Thoracic aorta (tissue), 2 donors: ENCODE data around the gene TMEM98. TPM values are rescaled to one million over a fixed set of nuclear protein-coding genes. Genes with fewer than 3 reads are reported as not detected.
"Not testable (repeated sequence)": the region's sequence is repeated elsewhere in the genome, so short reads cannot be mapped to it uniquely, and the experiment has no call there.

Experiments
- ATAC-seq: fragments of 150-250 bp; one replicate; pipeline ENCODE4 v1.8.0; 2017; ENCODE audit warnings: low read depth; ENCODE audit not compliant: insufficient number of reproducible peaks, low FRiP score
- DNase-seq: peaks from one replicate; pipeline ENCODE4 v3.0.0-alpha.2; 2020; ENCODE audit warnings: low spot score
- H3K27ac ChIP-seq, 2 donors: fragments of 200-600 bp; sonication (generic); 1 replicate in 1 of 2; 2 replicates in 1 of 2; pipeline ENCODE4 v1.5.1; 2016; ENCODE audit warnings: mild to moderate bottlenecking in 2 of 2, moderate library complexity in 2 of 2
- H3K27me3 ChIP-seq: fragments of 200-600 bp; sonication (generic); replicated peaks from 2 replicates; pipeline ENCODE4 v1.6.0; 2016; ENCODE audit warnings: mild to moderate bottlenecking; ENCODE audit not compliant: insufficient read depth
- H3K36me3 ChIP-seq: fragments of 200-600 bp; sonication (generic); one replicate; pipeline ENCODE4 v1.5.1; 2016
- H3K4me1 ChIP-seq, 2 donors: fragments of 200-600 bp; sonication (generic); 1 replicate in 1 of 2; 2 replicates in 1 of 2; pipeline versions ENCODE4 v1.5.1 to v1.6.0; 2016; ENCODE audit warnings: low read depth in 2 of 2, mild to moderate bottlenecking in 1 of 2; ENCODE audit not compliant: control insufficient read depth in 1 of 2
- H3K4me3 ChIP-seq: fragments of 200-600 bp; sonication (generic); 2 replicates; pipeline ENCODE4 v1.5.1; 2016; ENCODE audit warnings: mild to moderate bottlenecking
- H3K9me3 ChIP-seq: fragments of 200-600 bp; sonication (generic); 2 replicates; pipeline ENCODE4 v1.5.1; 2016
- CTCF ChIP-seq: fragments of 200-600 bp; sonication (generic); IDR thresholded peaks from one replicate; pipeline ENCODE4 v1.5.1; 2019; ENCODE audit warnings: antibody characterized with exemption
- total RNA-seq, 2 donors: library from RNA; depleted of rRNA; stranded (reverse); fragments of >200 nt; gene quantifications; one replicate each; pipeline versions ENCODE4 v1.1.0 to v1.2.3, GENCODE V29; 2016

Gene TMEM98
- total RNA-seq, 2 donors from 2014 or later: 85.3 to 87.1 TPM

- Histone ChIP-seq H3K27ac (no peak overlapping the region), H3K36me3 (no peaks in the 10 kb centered on the region), H3K9me3 (no peaks in the 10 kb centered on the region), H3K27me3 (no peaks in the 10 kb centered on the region), H3K4me3 (no peak overlapping the region), H3K4me1 (no peaks in the 10 kb centered on the region)
- TF ChIP-seq CTCF: no peak
- DNase-seq (no peak), ATAC-seq (no peak)
Measured at GRCh38 chr17:32971171-32971570, 43.2 kb downstream of the TMEM98 start.

GRCh38 chr17:32976131-32976530, 48.2 kb downstream of the TMEM98 start:
- Histone ChIP-seq H3K4me3 (no peak overlapping the region), H3K4me1 (no peaks in the 10 kb centered on the region), H3K27ac (no peak overlapping the region), H3K36me3 (no peaks in the 10 kb centered on the region), H3K9me3 (no peaks in the 10 kb centered on the region), H3K27me3 (no peaks in the 10 kb centered on the region)
- TF ChIP-seq CTCF: no peak
- ATAC-seq (no peak), DNase-seq (no peak)

GRCh38 chr17:32976605-32977004, 48.7 kb downstream of the TMEM98 start:
- no peak for ATAC-seq
- Histone ChIP-seq H3K36me3 (no peaks in the 10 kb centered on the region), H3K4me3 (no peak overlapping the region), H3K27me3 (no peaks in the 10 kb centered on the region), H3K4me1 (no peaks in the 10 kb centered on the region), H3K9me3 (no peaks in the 10 kb centered on the region), H3K27ac (no peak overlapping the region)
- TF ChIP-seq CTCF: no peak
- no peak for DNase-seq

- no peak for DNase-seq
- Histone ChIP-seq H3K27me3 (no peaks in the 10 kb centered on the region), H3K9me3 (no peaks in the 10 kb centered on the region), H3K4me3 (no peak overlapping the region), H3K4me1 (no peaks in the 10 kb centered on the region), H3K36me3 (no peaks in the 10 kb centered on the region), H3K27ac (no peak overlapping the region)
- no peak for ATAC-seq
- TF ChIP-seq CTCF: no peak
Measured at GRCh38 chr17:32980230-32980629, 52.3 kb downstream of the TMEM98 start.

GRCh38 chr17:32981611-32982010, 53.7 kb downstream of the TMEM98 start:
- not testable (repeated sequence) for H3K9me3 ChIP-seq, DNase-seq, H3K4me1 ChIP-seq, H3K36me3 ChIP-seq, H3K4me3 ChIP-seq, H3K27ac ChIP-seq, ATAC-seq, H3K27me3 ChIP-seq

- Histone ChIP-seq H3K27ac (no peak overlapping the region), H3K4me3 (no peak overlapping the region), H3K4me1 (no peaks in the 10 kb centered on the region), H3K27me3 (no peaks in the 10 kb centered on the region), H3K9me3 (peaks cover 3% of the 10 kb centered on the region), H3K36me3 (no peaks in the 10 kb centered on the region)
- ATAC-seq (no peak), DNase-seq (no peak)
- TF ChIP-seq CTCF: no peak
Measured at GRCh38 chr17:32985050-32985756, 57.2 kb downstream of the TMEM98 start.

- DNase-seq, H3K27ac ChIP-seq, ATAC-seq, H3K4me3 ChIP-seq, H3K4me1 ChIP-seq, H3K9me3 ChIP-seq, H3K27me3 ChIP-seq, H3K36me3 ChIP-seq: not testable (repeated sequence)
Measured at GRCh38 chr17:32987453-32987805, 59.5 kb downstream of the TMEM98 start.

GRCh38 chr17:32987868-32988267, 59.9 kb downstream of the TMEM98 start:
- H3K9me3 ChIP-seq, H3K27me3 ChIP-seq, H3K4me1 ChIP-seq, DNase-seq, H3K27ac ChIP-seq, ATAC-seq, H3K4me3 ChIP-seq, H3K36me3 ChIP-seq: not testable (repeated sequence)
